Left renal pelvis (tissue), 4 donors: Measurements from ENCODE around the gene COL28A1. TPM values are rescaled to one million over a fixed set of nuclear protein-coding genes. Genes with fewer than 3 reads are reported as not detected.

Experiments
- DNase-seq, 4 donors: peaks; one replicate each; pipeline ENCODE4 v3.0.0-alpha.2; 2013; ENCODE audit warnings: low read depth in 4 of 4, low spot score in 3 of 4
- polyA plus RNA-seq, 4 donors: library from polyadenylated mRNA; unstranded; fragments of 120-200 nt; gene quantifications; one replicate each; pipeline ENCODE4 v1.2.1, GENCODE V29; 2013; ENCODE audit not compliant: insufficient read length in 4 of 4

COL28A1 gene
- polyA plus RNA-seq, 4 donors: 10.9 to 68.9 (median 14.0) TPM

GRCh38 chr7:7351156-7351555, 184.5 kb downstream of the COL28A1 start:
- DNase-seq: no peak

DNA sequence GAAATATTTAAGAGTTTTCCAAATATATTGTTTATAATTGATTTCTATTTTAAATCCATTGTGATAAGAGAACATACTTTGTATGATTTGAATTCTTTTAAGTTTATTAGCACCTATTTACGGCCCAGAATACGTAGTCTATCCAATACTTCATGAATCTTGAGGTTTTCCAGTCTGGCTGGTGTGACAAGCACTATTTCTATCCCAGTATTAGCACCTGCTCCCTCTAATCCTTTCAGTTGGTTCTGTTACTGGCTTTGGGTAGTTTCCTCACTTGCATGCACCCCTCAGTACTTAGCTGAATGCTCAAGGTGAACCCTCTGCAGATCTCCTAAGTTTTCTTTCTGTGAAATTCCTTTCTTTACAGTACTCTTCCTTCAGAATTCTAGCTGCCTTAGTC, 186.5 kb downstream of the COL28A1 start:
- DNase-seq: no peak

DNA sequence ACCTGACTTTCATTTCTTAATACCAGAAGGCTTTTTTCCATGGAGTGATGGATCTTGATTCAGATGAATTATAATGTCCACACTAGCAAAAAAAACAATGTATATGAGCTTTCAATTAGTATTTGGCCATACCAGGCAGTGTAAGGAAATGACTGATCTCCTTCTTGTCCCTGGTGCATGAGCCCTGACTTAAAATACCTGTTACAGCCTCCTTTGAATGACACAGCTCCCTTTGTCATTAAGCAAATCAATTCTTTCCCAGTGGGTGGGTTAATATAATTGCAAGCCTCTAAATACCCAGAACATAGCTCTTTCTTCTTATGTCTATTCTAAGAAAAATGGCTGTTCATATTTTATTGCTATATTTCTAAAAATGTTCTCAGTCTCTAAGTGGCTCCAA, 188.6 kb downstream of the COL28A1 start:
- DNase-seq: no peak

GRCh38 chr7:7344583-7344982, 191.1 kb downstream of the COL28A1 start:
- DNase-seq: no peak

GRCh38 chr7:7335909-7336308, 199.8 kb downstream of the COL28A1 start:
- no peak for DNase-seq

DNA sequence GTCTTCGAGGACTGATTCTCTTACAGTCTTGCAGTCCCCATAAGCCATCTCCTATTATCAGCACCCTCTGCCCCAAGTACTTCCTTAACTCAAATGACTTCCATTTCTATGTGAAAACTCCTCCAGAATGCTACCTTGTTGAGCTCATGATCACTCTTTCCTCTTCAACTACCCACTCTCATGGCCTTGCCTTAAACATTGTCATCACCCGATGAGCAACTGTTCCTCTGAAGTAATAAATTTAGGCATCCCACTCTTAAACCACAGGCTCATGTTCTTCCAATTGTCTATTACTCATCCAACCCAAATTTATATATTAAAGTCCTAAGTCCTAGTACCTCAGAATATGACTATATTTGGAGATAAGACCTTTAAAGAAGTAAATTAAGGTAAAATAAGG, 200.5 kb downstream of the COL28A1 start:
- DNase-seq: no peak

DNA sequence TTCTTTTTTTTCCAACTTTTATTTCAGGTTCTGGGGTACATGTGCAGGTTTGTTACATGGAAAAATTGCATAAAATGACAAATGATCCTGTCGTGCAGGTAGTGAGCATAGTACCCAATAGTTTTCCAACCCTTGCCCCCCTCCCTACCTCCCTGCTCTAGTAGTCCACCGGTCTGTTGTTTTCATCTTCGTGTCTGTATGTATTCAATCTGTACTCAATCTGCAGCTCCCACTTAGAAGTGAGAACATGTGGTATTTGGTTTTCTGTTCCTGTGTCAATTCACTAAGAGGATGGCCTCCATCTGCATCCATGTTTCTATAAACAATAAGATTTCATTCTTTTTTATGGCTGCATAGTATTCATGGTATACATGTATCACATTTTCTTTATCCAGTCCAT, 202.1 kb downstream of the COL28A1 start:
- DNase-seq: no peak

DNA sequence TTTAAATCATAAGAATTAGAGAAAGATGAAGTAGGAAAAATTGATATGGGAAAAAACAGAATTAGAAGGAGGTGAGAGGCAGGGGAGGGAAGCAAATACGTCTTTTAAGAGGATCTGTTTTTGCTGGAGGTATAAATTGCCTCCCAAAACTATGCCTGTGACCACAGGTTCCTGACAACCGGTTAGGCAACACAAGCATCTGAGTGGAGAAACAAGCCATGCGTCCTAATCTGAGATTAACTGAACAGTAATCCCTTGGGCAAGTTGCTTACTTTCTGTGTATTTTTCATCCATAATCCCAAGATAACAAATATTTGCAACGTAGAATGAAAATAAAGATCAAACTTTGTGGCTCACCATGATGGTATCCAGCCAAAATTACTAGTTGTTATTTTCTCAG, 204.2 kb downstream of the COL28A1 start:
- no peak for DNase-seq

DNA sequence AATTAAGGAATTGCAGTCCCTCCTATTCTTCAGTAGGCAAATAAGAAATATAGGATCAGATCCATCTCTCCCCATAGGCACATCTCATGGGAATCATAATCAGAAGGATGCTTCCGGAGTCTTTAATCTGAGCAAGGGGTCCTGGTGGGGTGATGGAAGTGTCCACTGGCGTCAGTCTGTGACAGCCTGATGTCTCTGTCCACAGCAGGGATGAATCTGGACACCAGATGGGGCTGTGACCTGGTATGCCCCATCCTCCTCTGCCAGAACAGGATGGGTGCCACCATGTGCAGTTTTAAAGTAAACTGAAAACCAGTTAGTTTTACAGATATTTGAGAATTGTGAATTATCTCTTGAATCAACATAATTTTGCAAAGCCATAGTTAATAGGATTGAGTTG, 204.7 kb downstream of the COL28A1 start:
- DNase-seq: no peak

DNA sequence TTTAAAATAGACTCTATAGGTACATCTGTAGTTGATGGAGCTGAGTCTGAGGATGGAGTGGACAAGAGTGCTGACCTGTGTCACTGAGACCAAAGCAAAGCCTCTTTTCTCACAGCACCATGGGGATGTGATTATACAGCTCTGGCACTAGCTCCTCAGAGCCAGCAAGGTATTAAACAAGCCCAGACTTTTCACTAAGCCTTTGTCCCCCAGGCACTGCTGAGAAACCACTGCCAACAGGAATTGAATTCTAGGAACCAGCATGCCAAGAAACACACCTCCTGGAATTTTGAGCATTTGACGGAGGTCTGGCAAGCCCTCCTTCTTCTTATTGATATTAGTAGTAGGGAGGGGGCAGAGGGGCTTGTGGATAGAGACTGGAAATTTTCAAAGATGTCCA, 206.3 kb downstream of the COL28A1 start:
- DNase-seq: no peak

GRCh38 chr7:7327423-7327822, 208.2 kb downstream of the COL28A1 start:
- no peak for DNase-seq

- DNase-seq: no peak
Observed at GRCh38 chr7:7324698-7325097, 211.0 kb downstream of the COL28A1 start.

GRCh38 chr7:7323921-7324320, 211.8 kb downstream of the COL28A1 start:
- DNase-seq: no peak

DNA sequence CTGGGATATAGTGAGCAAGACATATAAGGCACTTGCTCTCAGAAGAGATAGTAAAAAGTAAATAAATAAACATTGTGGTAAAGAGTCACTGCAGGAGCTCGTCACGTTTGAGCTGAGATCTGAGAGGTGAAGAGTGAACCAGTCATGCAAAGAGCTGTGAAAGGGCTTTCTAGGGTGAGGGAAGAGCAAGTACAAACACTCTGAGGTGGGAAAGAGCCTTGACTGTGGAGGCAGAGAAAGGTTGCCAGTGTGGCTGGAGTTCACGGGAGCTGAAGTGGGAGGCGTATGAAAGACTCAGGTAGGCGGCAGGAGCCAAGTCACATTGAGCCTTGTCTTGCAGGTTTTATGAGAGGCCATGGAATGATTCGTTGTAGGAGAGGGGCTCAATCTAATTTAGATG, 212.3 kb downstream of the COL28A1 start:
- DNase-seq: peak in 1 of 4 donors; percentile 6

DNA sequence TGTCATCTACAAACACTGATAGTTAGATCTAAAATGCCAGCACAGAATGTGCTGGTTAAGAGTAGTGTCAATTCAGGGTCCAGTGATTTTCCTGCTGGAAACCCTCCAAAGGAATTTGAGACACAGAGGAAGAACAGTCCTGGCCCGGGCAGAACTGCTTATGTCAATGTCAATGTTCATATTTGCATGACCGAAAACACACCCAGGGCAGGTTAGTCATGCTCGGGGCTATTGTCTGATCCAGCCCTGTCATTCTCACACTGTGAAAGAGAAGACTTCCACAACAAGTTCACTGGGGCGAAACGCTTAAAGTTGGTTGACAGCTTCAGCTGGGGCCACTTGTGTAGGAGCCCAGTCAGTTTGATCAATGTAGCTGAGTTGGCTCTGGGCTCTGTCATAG, 214.0 kb downstream of the COL28A1 start:
- peak; percentile 19 to 40 (median 28) for DNase-seq

- DNase-seq: no peak
Observed at GRCh38 chr7:7318601-7319000, 217.1 kb downstream of the COL28A1 start.

DNA sequence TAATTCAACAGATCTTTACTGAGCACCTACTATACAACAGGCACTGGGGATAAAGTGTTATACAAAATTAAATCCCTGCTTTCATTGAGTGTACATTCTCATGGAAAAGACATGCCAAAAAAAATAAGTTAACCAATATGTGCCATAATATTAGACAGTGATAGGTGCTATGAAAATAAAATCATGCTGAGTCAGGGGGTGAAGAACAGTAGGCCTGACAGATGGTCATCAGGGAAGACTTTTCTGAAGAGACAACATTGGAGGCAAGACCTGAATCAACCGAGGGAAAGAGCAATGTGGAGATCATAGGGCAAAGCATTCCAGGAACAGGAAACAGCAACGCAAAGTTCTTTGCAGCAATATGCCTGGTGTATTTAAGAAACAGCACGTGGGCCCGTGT, 217.8 kb downstream of the COL28A1 start:
- DNase-seq: no peak

GRCh38 chr7:7315851-7316250, 219.8 kb downstream of the COL28A1 start:
- DNase-seq: no peak

- DNase-seq: no peak
Observed at GRCh38 chr7:7312323-7312722, 223.3 kb downstream of the COL28A1 start.

- DNase-seq: no peak
Observed at GRCh38 chr7:7311001-7311400, 224.7 kb downstream of the COL28A1 start.

- DNase-seq: no peak
Observed at GRCh38 chr7:7309203-7309602, 226.5 kb downstream of the COL28A1 start.
